SK-N-SH treated with all-trans-retinoic acid at 6 μM for 48 hours (cell line): ENCODE measurements around the gene CEP63.

ENCODE experiments used
- ARNTL ChIP-seq: fragments of 450-650 bp; formaldehyde crosslinking; IDR thresholded peaks from 2 replicates; pipeline ENCODE4 v1.5.0; 2020; ENCODE audit warnings: low read depth, mild to moderate bottlenecking, moderate library complexity, borderline replicate concordance
- ESRRG ChIP-seq: fragments of 250-450 bp; sonication (Bioruptor Pico); IDR thresholded peaks from 2 replicates; pipeline ENCODE4 v1.6.1; 2021; ENCODE audit warnings: mild to moderate bottlenecking
- ISL1 ChIP-seq: fragments of 250-450 bp; sonication (Bioruptor Pico); IDR thresholded peaks from 2 replicates; pipeline ENCODE4 v2.1.2; 2022; ENCODE audit warnings: mild to moderate bottlenecking, moderate library complexity
- OSR1 ChIP-seq: fragments of 250-450 bp; sonication (Bioruptor Pico); IDR thresholded peaks from 2 replicates; pipeline ENCODE4 v1.8.0; 2022; ENCODE audit warnings: moderate library complexity, mild to moderate bottlenecking, inconsistent platforms
- RARB ChIP-seq: fragments of 250-450 bp; sonication (Bioruptor Pico); IDR thresholded peaks from 2 replicates; pipeline ENCODE4 v1.8.0; 2021; ENCODE audit warnings: mild to moderate bottlenecking, moderate library complexity
- TCF4 ChIP-seq: fragments of 250-450 bp; sonication (Bioruptor Pico); IDR thresholded peaks from 2 replicates; pipeline ENCODE4 v1.8.0; 2021; ENCODE audit warnings: mild to moderate bottlenecking, moderate library complexity, borderline replicate concordance
- TOX ChIP-seq: fragments of 250-450 bp; sonication (Bioruptor Pico); IDR thresholded peaks from 2 replicates; pipeline ENCODE4 v1.8.0; 2021; ENCODE audit warnings: mild to moderate bottlenecking, moderate library complexity, borderline replicate concordance
- ZFP3 ChIP-seq: fragments of 250-450 bp; sonication (Bioruptor Pico); IDR thresholded peaks from 2 replicates; pipeline ENCODE4 v1.5.0; 2020; ENCODE audit warnings: mild to moderate bottlenecking, moderate library complexity
- ZNF565 ChIP-seq: fragments of 450-650 bp; formaldehyde crosslinking; conservative IDR thresholded peaks from 2 replicates; pipeline ENCODE4 v1.5.0; 2020; ENCODE audit warnings: low read depth, mild to moderate bottlenecking, moderate library complexity
- TF ChIP-seq, protein P1 (sequence below): fragments of 250-450 bp; sonication (Bioruptor Pico); IDR thresholded peaks from 2 replicates; pipeline ENCODE4 v1.8.0; 2020; ENCODE audit warnings: mild to moderate bottlenecking, moderate library complexity, borderline replicate concordance
- TF ChIP-seq, protein P2 (sequence below): fragments of 250-450 bp; sonication (Bioruptor Pico); IDR thresholded peaks from 2 replicates; pipeline ENCODE4 v1.5.0; 2020; ENCODE audit warnings: mild to moderate bottlenecking, moderate library complexity

DNA sequence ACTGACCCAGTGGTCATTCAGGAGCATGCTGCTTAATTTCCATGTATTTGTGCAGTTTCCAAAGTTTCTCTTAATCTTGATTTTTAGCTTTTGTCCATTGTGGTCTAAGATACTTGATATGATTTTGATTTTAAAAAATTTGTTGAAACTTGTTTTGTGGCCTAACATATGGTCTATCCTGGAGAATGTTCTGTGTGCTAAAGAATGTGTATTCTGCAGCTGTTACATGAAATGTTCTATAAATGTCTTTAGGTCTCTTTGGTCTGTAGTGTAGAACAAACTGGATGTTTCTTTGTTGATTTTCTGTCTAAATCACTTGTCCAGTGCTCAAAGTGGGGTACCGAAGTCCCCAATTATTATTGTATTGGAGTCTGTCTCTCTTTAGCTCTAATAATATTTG lies 17.4 kb downstream of the CEP63 start:
- TF ChIP-seq TOX (CRISPR knock-in tag) (no peak), TCF4 (no peak), ZFP3 (no peak), RARB (CRISPR knock-in tag) (no peak), ISL1 (CRISPR knock-in tag) (no peak), ARNTL (CRISPR knock-in tag) (no peak), ESRRG (CRISPR knock-in tag) (no peak), OSR1 (no peak), ZNF565 (no peak)
- TF ChIP-seq, protein P1, sequence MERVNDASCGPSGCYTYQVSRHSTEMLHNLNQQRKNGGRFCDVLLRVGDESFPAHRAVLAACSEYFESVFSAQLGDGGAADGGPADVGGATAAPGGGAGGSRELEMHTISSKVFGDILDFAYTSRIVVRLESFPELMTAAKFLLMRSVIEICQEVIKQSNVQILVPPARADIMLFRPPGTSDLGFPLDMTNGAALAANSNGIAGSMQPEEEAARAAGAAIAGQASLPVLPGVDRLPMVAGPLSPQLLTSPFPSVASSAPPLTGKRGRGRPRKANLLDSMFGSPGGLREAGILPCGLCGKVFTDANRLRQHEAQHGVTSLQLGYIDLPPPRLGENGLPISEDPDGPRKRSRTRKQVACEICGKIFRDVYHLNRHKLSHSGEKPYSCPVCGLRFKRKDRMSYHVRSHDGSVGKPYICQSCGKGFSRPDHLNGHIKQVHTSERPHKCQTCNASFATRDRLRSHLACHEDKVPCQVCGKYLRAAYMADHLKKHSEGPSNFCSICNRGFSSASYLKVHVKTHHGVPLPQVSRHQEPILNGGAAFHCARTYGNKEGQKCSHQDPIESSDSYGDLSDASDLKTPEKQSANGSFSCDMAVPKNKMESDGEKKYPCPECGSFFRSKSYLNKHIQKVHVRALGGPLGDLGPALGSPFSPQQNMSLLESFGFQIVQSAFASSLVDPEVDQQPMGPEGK (CRISPR knock-in tag) = no peak
- TF ChIP-seq, protein P2, sequence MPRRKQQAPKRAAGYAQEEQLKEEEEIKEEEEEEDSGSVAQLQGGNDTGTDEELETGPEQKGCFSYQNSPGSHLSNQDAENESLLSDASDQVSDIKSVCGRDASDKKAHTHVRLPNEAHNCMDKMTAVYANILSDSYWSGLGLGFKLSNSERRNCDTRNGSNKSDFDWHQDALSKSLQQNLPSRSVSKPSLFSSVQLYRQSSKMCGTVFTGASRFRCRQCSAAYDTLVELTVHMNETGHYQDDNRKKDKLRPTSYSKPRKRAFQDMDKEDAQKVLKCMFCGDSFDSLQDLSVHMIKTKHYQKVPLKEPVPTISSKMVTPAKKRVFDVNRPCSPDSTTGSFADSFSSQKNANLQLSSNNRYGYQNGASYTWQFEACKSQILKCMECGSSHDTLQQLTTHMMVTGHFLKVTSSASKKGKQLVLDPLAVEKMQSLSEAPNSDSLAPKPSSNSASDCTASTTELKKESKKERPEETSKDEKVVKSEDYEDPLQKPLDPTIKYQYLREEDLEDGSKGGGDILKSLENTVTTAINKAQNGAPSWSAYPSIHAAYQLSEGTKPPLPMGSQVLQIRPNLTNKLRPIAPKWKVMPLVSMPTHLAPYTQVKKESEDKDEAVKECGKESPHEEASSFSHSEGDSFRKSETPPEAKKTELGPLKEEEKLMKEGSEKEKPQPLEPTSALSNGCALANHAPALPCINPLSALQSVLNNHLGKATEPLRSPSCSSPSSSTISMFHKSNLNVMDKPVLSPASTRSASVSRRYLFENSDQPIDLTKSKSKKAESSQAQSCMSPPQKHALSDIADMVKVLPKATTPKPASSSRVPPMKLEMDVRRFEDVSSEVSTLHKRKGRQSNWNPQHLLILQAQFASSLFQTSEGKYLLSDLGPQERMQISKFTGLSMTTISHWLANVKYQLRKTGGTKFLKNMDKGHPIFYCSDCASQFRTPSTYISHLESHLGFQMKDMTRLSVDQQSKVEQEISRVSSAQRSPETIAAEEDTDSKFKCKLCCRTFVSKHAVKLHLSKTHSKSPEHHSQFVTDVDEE (CRISPR knock-in tag) = no peak
